HEK293 (cell line): ENCODE measurements around the gene DOLK.

ENCODE experiments used
- CTCF ChIA-PET: fragments of 350-600 bp; formaldehyde crosslinking; extraction: SDS; loops from one replicate; lab custom pipeline; 2021; ENCODE audit warnings: antibody characterized with exemption; lab: Yijun Ruan, JAX
- POLR2A ChIA-PET: fragments of 300-600 bp; formaldehyde crosslinking; extraction: SDS; loops from one replicate; lab custom pipeline; 2020; ENCODE audit warnings: antibody characterized with exemption, inconsistent platforms; lab: Yijun Ruan, JAX
- H3K27ac ChIP-seq: fragments of 200-500 bp; sonication (Bioruptor generic); 2 replicates; pipeline ENCODE4 v1.5.1; 2014; ENCODE audit warnings: low read depth, low read length, control low read depth, inconsistent platforms; ENCODE audit errors: extremely low read depth
- H3K36me3 ChIP-seq, 2 experiments: fragments of 200-500 bp in 1 of 2; sonication (Bioruptor generic) in 1 of 2; 1 replicate in 1 of 2; 2 replicates in 1 of 2; pipeline ENCODE4 v1.5.1; 2014 to 2017; ENCODE audit warnings: inconsistent platforms in 2 of 2, low read length in 2 of 2; ENCODE audit not compliant: control insufficient read depth in 2 of 2, insufficient read depth in 1 of 2
- H3K4me1 ChIP-seq: fragments of 200-500 bp; sonication (Bioruptor generic); 2 replicates; pipeline ENCODE4 v1.5.1; 2014; ENCODE audit warnings: mild to moderate bottlenecking, low read length, inconsistent platforms; ENCODE audit not compliant: control insufficient read depth, insufficient read depth
- H3K4me3 ChIP-seq: 2 replicates; pipeline ENCODE4 v1.5.1; 2011; ENCODE audit warnings: low read depth, mild to moderate bottlenecking, control low read depth, low read length, moderate library complexity
- H3K9me3 ChIP-seq: fragments of 200-500 bp; sonication (Bioruptor generic); 2 replicates; pipeline ENCODE4 v1.5.1; 2014; ENCODE audit warnings: low read depth, low read length, inconsistent platforms; ENCODE audit not compliant: control insufficient read depth, insufficient read depth
- BCL11A ChIP-seq: fragments of 450-650 bp; formaldehyde crosslinking; IDR thresholded peaks from 2 replicates; pipeline ENCODE4 v1.5.1; 2016; ENCODE audit warnings: low read depth, missing biosample characterization, missing genetic modification characterization
- BCL11B ChIP-seq: fragments of 450-650 bp; formaldehyde crosslinking; IDR thresholded peaks from 2 replicates; pipeline ENCODE4 v1.5.1; 2016; ENCODE audit warnings: low read depth, missing biosample characterization, missing genetic modification characterization
- KLF16 ChIP-seq: fragments of 450-650 bp; formaldehyde crosslinking; IDR thresholded peaks from 2 replicates; pipeline ENCODE4 v1.5.1; 2017; ENCODE audit warnings: missing biosample characterization, missing genetic modification characterization
- KLF7 ChIP-seq: fragments of 450-650 bp; formaldehyde crosslinking; IDR thresholded peaks from 2 replicates; pipeline ENCODE4 v1.5.1; 2016; ENCODE audit warnings: missing biosample characterization, missing genetic modification characterization, borderline replicate concordance
- MZF1 ChIP-seq: fragments of 450-650 bp; formaldehyde crosslinking; IDR thresholded peaks from 2 replicates; pipeline ENCODE4 v1.5.1; 2017; ENCODE audit warnings: missing biosample characterization, missing genetic modification characterization, borderline replicate concordance
- PRDM10 ChIP-seq: fragments of 450-650 bp; formaldehyde crosslinking; IDR thresholded peaks from 2 replicates; pipeline ENCODE4 v1.5.1; 2016; ENCODE audit warnings: missing biosample characterization, missing genetic modification characterization
- REST ChIP-seq: fragments of 450-650 bp; formaldehyde crosslinking; IDR thresholded peaks from 2 replicates; pipeline ENCODE4 v1.5.1; 2016; ENCODE audit warnings: missing biosample characterization, missing genetic modification characterization
- SP7 ChIP-seq: fragments of 450-650 bp; formaldehyde crosslinking; IDR thresholded peaks from 2 replicates; pipeline ENCODE4 v1.5.1; 2016; ENCODE audit warnings: missing biosample characterization, missing genetic modification characterization
- ZBTB17 ChIP-seq: fragments of 450-650 bp; formaldehyde crosslinking; IDR thresholded peaks from 2 replicates; pipeline ENCODE4 v1.5.1; 2016; ENCODE audit warnings: missing biosample characterization, missing genetic modification characterization
- ZNF132 ChIP-seq: fragments of 450-650 bp; formaldehyde crosslinking; IDR thresholded peaks from 2 replicates; pipeline ENCODE4 v1.5.1; 2017; ENCODE audit warnings: missing biosample characterization, missing genetic modification characterization, borderline replicate concordance
- ZNF223 ChIP-seq: fragments of 450-650 bp; formaldehyde crosslinking; IDR thresholded peaks from 2 replicates; pipeline ENCODE4 v1.5.1; 2016; ENCODE audit warnings: missing biosample characterization, missing genetic modification characterization
- ZNF239 ChIP-seq: fragments of 450-650 bp; formaldehyde crosslinking; IDR thresholded peaks from 2 replicates; pipeline ENCODE4 v1.5.1; 2016; ENCODE audit warnings: missing biosample characterization, missing genetic modification characterization
- ZNF664 ChIP-seq: fragments of 450-650 bp; formaldehyde crosslinking; IDR thresholded peaks from 2 replicates; pipeline ENCODE4 v1.5.1; 2016; ENCODE audit warnings: missing biosample characterization, missing genetic modification characterization
- TF ChIP-seq, protein P1 (sequence below): fragments of 450-650 bp; formaldehyde crosslinking; IDR thresholded peaks from 2 replicates; pipeline ENCODE4 v1.5.1; 2016; ENCODE audit warnings: missing biosample characterization, missing genetic modification characterization

The DOLK gene

DNA sequence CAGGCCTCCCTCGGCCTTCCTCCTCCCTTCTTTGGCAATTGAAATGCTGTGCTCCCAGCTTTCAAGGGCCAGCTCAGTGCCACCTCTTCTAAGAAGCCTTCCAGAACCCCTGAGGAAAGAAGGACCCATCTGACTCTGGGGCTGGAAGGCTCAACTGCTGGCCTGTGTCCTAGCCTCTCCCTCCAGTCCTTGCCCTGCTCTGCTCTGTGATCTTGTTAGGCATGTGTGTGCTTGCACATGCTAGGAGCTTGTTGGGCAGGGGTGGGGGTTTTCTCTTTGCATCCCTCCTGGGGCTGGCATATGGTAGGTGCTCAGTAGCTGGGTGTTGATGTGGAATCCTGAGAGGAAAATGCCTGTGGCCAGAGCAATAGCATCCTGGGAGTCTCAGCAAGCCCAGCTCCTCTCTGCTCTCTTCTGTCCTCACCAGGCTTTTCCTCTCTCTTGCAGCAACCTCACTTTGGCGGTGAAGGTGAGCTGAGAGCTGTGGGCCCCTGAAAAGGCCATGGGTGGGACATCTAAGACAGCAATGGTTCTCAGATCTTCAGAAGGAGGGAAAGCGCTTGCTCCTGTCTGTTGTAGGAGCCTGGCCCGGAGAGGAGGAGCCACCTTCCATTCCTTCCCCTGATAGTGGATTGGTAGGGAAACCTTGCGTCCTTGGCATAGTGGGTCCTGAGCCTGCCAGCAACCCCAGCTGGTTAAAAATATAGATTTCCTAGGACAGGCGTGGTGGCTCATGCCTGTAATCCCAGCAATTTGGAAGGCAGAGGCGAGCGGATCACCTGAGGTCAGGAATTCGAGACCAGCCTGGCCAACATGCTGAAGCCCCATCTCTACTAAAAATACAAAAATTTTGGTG lies 9.9 kb downstream of the DOLK start:
- H3K4me3 ChIP-seq, result no peak overlapping the region
- TF ChIP-seq KLF16 (tag by site-specific recombination) (no peak), ZNF223 (tag by site-specific recombination) (no peak), MZF1 (tag by site-specific recombination) (no peak), BCL11A (tag by site-specific recombination) (no peak), PRDM10 (tag by site-specific recombination) (peak; percentile 73), ZNF132 (tag by site-specific recombination) (no peak), ZBTB17 (peak; percentile 68)
- TF ChIP-seq, protein P1, sequence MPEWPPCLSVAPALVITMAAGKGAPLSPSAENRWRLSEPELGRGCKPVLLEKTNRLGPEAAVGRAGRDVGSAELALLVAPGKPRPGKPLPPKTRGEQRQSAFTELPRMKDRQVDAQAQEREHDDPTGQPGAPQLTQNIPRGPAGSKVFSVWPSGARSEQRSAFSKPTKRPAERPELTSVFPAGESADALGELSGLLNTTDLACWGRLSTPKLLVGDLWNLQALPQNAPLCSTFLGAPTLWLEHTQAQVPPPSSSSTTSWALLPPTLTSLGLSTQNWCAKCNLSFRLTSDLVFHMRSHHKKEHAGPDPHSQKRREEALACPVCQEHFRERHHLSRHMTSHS (tag by site-specific recombination), result no peak
- TF ChIP-seq, all 188 proteins: peak for 2
- no peaks in the 10 kb centered on the region for H3K9me3 ChIP-seq
- ChIA-PET POLR2A (no interaction called here), CTCF (interaction anchor here (9.1 kb wide), 1 partner anchor 9 kb away, joined by 48 read pairs; no protein-coding TSS in a partner anchor)
- peaks cover 0 to 3% of the 10 kb centered on the region in 2 experiments; a peak in 1 of 3 replicates for H3K36me3 ChIP-seq
- no peaks in the 10 kb centered on the region for H3K4me1 ChIP-seq
- H3K27ac ChIP-seq, result no peak overlapping the region

GRCh38 chr9:128936171-128936865 lies 11.1 kb downstream of the DOLK start:
- TF ChIP-seq KLF7 (tag by site-specific recombination) (no peak), BCL11B (tag by site-specific recombination) (peak; percentile 53; the same call in 1 of the 2 replicates), ZNF664 (no peak)
- peaks cover 0 to 3% of the 10 kb centered on the region in 2 experiments; a peak in 1 of 3 replicates for H3K36me3 ChIP-seq
- H3K4me3 ChIP-seq, result no peak overlapping the region
- CTCF ChIA-PET, result interaction anchor here (9.1 kb wide), 1 partner anchor 8 kb away, joined by 48 read pairs; no protein-coding TSS in a partner anchor
- H3K27ac ChIP-seq, result no peak overlapping the region
- H3K4me1 ChIP-seq, result no peaks in the 10 kb centered on the region
- H3K9me3 ChIP-seq, result no peaks in the 10 kb centered on the region
- POLR2A ChIA-PET, result no interaction called here

GRCh38 chr9:128933731-128934130 lies 13.7 kb downstream of the DOLK start:
- CTCF ChIA-PET, result interaction anchor here (2.2 kb wide), 1 partner anchor 72 kb away, joined by 5 read pairs; no protein-coding TSS in a partner anchor
- TF ChIP-seq REST (tag by site-specific recombination) (no peak), SP7 (no peak), ZNF664 (no peak), ZNF239 (no peak)
- TF ChIP-seq, all 188 proteins: peak for 0
- no peak overlapping the region for H3K27ac ChIP-seq
- H3K9me3 ChIP-seq, result no peaks in the 10 kb centered on the region
- no peaks in the 10 kb centered on the region for H3K4me1 ChIP-seq
- no peak overlapping the region for H3K4me3 ChIP-seq
- peaks cover 0 to 3% of the 10 kb centered on the region in 2 experiments; a peak in 1 of 3 replicates for H3K36me3 ChIP-seq
- POLR2A ChIA-PET, result no interaction called here
